ENCODE measurements around the gene AFM.

Gene AFM, protein sequence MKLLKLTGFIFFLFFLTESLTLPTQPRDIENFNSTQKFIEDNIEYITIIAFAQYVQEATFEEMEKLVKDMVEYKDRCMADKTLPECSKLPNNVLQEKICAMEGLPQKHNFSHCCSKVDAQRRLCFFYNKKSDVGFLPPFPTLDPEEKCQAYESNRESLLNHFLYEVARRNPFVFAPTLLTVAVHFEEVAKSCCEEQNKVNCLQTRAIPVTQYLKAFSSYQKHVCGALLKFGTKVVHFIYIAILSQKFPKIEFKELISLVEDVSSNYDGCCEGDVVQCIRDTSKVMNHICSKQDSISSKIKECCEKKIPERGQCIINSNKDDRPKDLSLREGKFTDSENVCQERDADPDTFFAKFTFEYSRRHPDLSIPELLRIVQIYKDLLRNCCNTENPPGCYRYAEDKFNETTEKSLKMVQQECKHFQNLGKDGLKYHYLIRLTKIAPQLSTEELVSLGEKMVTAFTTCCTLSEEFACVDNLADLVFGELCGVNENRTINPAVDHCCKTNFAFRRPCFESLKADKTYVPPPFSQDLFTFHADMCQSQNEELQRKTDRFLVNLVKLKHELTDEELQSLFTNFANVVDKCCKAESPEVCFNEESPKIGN

DNA sequence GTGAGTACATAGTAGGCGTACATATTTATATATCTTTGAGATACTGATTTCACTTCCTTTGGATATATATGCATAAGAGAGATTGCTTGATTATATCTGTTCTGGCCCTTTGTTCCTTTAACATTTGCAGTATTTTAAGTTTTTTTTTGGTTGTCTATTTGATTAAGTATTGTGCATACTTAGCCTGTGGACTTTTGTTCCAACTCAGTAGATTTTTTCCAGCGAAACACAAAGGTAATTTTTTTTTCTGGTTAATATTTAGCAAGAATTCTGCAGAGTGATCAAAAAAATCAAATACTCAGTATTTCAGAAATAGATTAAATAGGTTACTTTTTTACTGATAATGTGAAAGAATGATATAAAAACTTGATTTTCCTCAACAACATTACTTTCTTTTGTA, at the start of gene AFM:
AFM (plus strand) TSS at position 388 of the 400 bp plus-strand sequence. CDS start 31 bp downstream, outside the sequence.
- DNase-seq, result no peak

DNA sequence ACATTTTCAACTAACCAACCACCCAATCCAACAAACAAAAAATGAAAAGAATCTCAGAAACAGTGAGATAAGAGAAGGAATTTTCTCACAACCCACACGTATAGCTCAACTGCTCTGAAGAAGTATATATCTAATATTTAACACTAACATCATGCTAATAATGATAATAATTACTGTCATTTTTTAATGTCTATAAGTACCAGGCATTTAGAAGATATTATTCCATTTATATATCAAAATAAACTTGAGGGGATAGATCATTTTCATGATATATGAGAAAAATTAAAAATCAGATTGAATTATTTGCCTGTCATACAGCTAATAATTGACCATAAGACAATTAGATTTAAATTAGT, 49.8 kb upstream of the AFM start:
- no peak for DNase-seq

DNA sequence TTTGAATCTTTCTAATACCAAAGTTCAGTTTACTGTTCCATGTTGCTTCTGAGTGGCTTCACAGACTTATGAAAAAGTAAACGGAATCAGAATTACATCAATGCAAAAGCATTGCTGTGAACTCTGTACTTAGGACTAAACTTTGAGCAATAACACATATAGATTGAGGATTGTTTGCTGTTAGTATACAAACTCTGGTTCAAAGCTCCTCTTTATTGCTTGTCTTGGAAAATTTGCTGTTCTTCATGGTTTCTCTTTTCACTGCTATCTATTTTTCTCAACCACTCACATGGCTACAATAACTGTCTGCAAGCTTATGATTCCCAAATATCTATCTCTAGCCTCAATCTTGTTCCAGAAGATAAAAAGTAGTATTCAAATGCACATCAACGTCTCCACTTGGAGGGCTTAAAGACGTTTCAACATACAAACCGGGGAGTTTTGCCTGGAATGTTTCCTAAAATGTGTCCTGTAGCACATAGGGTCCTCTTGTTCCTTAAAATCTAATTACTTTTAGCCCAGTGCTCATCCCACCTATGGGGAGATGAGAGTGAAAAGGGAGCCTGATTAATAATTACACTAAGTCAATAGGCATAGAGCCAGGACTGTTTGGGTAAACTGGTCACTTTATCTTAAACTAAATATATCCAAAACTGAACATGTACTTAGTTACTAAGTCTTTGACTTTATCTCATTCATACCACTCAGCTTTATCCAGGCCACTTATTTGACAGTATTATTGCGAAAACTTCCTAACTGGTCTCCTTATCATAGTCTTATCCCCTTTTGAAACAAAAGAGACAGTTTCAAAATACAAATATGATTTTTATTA, 49.2 kb upstream of the AFM start:
- no peak for DNase-seq

DNA sequence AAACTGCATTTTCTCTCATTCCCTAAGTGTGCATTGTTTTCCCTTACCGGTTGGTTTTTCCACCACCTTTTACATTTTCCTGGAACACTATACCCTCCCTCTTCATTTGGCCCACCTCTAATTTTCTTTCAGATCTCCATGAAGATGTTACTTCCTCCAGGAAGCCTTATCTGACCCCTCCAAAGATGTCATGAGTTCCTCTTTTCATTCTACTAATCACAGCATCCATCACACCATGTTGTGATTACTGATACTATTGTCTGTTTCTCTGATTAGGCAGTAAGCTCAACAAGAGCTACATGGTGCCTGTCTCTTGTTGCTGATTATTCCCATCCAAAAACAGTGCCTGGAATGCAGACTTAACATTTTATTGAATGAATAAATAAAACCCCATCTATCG, 48.4 kb upstream of the AFM start:
- DNase-seq, result no peak

DNA sequence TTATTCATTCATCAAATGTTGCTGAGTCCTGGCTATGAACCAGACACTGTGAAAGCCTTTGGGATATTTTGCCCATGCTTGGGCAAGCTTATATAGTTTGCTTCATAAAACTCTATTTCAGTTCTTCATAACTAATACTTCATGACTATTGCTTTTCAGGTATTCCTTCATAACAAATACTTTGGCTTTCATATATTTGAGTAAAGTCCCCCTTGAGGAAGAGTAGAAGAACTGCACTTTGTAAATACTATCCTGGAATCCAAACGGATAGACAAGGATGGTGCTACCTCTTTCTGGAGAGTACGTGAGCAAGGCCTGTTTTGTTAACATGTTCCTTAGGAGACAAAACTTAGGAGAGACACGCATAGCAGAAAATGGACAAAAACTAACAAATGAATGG, 47.2 kb upstream of the AFM start:
- no peak for DNase-seq

DNA sequence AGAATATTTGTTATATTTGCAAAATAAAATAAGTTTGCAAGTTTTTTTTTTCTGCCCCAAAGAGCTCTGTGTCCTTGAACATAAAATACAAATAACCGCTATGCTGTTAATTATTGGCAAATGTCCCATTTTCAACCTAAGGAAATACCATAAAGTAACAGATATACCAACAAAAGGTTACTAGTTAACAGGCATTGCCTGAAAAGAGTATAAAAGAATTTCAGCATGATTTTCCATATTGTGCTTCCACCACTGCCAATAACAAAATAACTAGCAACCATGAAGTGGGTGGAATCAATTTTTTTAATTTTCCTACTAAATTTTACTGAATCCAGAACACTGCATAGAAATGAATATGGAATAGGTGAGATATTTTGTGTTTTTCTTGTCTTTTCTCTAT, 45.6 kb upstream of the AFM start, which contains the start of gene AFP:
AFP (plus strand) TSS at position 238 of the 400 bp plus-strand sequence; CDS start at position 280, 42 bp downstream.
- DNase-seq, result no peak

DNA sequence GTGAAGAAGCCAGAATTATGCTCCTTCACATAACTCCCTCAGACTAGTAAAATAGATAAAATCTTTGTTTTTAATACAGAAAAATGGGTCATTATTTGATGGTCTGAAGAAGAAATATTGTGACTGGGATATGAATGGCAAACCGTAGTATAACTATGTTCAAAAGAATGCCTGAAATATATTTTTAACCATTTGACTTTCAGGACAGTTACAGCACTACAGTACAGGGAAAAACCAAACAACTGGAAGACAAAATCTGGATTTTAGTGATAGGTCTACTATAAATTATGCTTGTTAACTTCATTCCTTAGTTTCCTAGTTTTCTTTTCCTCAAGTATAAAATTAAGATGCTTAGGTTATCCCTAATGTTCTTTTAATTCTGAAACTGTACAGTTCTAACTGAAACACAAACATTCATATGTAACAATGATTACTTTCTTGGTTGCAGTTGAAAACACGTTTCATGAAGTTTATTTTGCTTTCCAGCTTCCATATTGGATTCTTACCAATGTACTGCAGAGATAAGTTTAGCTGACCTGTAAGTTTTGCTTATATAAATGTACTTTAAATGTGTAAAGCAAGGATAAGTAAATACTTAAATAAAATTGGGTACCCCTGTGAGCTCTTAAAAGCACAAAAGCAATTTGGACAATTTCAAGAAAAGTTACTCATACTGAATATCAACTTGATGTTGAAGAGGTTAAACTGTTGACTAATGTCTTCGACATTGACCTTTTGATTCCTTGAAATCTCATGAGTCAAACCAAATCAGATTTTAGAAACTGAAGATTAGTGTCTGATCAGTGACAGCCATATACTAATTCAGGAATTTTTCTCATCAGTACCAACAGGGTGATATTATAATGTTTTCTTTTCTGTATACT, 44.6 kb upstream of the AFM start:
- no peak for DNase-seq

DNA sequence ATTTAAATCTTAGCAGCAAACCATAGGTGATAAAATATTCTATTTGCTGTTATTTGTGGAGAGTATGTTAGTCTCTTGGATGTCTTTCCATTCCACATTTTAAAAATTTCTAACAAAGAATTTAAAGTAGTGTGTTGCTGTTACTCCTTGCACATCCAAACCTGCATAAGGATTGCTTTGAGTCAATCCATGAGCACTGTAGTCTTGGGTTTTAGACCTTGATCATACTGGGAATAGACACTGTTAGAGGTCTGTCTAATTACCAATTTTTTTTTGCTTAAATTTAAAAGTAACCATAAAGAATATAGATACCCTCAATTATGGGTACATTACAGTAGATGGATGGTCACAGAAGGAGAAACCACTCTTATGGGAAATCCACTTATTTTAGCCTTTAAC, 44.0 kb upstream of the AFM start:
- DNase-seq, result no peak

DNA sequence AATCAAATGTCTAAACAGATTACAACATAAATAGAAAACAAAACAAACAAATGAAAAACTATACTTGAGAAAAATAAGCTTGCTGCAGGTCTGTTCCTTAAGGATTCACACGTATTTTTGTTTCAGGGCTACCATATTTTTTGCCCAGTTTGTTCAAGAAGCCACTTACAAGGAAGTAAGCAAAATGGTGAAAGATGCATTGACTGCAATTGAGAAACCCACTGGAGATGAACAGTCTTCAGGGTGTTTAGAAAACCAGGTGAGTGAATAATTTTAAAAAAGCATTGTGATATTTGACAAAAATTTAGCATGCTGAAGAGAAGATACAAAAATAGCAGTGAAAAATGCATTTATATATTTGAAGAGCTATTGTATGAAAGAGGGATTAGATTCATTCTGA, 43.5 kb upstream of the AFM start:
- no peak for DNase-seq

DNA sequence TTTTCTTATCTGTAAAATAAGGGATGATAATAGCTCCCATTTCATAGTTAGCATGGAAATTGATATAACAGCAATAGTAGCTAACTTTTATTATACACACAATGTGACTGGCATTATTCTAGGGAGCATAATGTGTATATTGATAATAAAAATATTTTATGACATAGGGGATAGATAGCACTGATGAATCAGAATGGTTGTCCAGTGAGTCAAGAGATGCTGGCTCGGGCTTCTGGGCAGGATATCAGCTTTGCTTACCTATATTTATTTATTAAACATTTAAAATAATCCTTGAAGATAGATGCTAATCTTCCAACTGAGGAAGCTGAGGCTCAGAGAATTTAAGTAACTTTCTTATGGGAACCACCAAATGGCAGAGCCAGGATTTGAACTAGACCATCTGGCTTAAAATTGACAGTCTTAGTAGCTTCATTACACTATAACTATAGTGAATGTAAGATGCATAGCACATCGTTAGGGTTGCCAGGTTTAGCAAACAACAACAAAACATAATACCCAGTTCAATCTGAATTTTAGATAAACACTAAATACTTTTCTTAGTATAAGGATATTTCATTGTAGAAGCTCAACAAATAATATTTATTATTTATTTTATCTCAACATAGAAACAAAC, 42.8 kb upstream of the AFM start:
- DNase-seq, result no peak

DNA sequence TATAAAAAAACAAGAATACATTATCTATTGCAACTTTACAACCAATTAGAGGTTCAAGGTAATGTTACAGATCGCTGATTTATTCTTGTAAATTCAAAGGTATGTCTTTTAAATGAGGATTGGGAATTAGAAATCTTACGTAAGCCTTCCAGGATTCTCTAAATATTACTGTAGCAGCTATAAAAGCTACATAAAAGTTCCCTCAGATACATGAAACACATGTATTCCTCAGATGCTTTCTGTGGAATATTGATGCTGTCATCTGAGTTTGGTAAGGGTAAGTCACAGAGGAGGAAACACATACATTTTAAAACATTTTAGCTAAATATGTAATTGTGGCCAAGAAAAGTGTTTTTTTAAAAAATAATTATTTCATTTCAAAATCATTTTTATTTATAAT, 42.1 kb upstream of the AFM start:
- no peak for DNase-seq

DNA sequence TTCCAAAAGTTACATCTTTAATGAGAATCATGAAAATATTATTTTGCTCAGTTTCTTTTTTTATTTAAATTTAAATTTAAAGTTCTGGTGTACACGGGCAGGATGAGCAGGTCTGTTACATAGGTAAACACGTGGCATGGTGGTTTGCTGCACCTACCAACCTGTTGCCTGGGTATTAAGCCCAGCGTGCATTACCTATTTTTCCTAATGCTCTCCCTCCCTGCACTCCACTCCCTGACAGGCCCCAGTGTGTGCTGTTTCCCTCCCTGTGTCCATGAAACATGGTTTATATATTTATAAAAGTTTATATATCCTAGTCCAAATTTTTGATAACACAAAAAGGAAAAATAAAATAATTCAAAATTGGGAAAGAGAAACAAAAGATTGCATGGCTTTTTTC, 41.6 kb upstream of the AFM start:
- DNase-seq, result no peak

DNA sequence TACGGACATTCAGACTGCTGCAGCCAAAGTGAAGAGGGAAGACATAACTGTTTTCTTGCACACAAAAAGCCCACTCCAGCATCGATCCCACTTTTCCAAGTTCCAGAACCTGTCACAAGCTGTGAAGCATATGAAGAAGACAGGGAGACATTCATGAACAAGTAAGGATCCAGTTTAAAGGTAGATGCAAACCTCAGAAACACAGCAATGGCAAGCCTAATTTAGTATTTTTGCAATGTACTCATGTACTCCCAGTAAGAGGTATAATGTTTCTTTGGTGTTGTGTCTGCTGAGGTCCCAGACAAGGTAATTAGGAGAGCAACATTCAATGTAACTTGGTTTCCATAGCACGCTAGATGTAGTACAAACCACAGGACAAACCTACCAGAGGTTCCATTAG, 40.9 kb upstream of the AFM start:
- DNase-seq, result no peak

DNA sequence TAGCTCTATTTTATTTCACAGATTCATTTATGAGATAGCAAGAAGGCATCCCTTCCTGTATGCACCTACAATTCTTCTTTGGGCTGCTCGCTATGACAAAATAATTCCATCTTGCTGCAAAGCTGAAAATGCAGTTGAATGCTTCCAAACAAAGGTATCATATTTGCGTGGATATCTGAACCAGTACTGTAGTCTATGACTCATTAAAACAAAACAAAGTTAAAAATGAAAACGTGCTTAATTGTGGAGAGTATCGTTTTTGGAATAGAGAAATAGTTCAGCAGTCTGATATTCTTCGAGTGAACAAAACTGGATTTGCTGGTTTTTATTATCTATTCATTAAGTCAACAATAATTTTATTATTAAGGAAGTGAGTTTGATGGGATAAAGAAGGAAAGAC, 39.3 kb upstream of the AFM start:
- no peak for DNase-seq

DNA sequence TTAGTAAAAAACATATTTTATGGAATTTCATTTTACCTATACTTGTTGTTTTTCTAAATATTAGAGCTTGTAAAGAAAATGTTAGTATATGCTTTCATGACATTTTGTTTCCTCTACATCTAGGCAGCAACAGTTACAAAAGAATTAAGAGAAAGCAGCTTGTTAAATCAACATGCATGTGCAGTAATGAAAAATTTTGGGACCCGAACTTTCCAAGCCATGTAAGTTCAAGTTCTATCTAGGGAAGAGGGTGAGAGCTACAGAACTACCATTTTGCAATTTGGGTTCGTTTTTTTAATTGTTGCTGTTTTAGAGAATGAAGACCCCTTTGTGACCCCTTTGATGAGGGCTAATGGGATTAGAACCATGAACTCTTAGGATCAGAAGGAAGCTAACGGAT, 38.3 kb upstream of the AFM start:
- no peak for DNase-seq

DNA sequence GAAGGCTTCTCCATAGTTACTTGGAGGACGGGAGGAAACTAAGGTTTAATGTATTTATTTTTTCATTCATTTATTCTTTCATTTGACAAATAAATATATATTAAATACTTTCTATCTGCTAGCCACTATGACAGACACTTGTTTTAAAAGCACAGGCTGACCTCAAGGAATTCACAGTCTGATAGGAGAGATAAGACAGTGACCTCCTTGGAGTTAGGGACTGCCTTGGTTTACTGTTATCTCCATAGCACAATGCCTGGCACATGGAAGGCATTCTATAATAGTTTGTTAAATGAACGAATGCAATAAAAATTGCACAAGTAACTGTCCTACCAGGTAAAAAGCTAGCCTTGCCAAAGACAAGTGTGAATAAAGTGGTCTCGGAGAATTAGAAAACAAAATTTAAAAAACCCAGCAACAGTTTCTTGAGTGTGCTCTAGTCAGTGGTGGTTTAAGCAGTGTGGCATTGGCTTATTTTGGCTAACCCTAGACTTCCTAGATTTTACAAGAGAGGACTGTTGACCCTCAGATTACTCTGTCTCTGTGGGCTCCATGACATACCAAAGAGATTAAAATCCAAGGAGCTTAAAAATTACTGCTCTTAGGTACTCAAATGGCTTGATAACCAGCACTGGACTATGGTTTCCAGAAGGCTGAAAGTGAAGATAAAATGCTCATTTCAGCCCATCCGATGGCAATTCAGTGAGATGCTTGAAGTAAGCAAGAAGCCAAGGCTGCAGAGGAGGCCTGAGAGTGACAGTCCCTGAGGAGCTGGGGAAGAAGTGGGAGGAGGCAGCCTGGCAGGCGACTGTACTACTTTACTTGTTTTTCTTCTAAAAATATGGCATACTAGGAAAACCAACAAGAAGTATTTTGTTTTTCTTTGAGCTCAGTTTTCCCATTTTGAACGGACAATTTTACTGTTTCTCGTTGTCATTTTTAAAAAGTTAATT, 35.9 kb upstream of the AFM start:
- no peak for DNase-seq

DNA sequence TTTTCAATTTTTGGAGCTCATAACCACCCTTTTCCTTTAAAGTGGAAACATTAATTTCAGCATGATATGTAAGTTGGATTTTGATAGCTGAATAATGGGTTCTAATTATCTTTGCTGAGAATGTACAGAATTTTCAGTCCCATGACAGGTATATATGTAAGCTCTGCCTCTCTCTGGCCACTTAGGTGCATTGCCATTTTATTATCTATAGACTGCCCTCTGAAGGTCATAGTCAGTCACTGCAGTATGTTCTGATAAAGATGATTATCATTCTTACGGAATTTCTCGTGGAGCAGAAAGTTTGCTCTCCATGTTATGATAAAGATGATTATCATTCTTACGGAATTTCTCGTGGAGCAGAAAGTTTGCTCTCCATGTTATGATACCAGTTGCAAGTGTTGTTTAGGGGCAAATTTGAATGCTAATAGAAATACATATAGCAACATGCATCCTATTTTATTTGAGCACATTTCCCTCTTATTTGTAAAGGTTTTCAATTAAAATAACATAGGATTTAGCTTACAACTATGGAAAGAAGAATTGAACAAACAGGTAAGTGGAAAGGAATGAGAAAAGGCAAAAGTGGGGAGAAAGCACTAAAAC, 35.1 kb upstream of the AFM start:
- peak; percentile 62 for DNase-seq

DNA sequence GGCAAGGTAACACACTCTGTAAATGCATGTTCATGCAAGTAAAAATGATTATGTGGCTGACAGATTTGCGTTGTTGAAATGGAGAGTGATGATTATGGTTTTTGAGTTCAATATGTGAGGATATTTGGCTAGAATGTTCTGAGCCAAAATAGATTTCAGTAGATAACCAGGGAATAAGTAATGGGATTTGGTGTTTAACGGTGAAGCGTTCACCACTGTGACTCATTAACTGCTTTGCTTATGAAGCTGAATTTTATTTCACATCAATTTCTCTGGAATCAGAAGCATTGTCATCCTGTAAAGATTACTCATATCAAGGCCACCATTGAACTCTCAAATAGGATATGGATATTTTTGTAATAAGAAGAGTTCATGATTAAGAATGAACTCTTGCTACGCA, 33.9 kb upstream of the AFM start:
- DNase-seq, result no peak

DNA sequence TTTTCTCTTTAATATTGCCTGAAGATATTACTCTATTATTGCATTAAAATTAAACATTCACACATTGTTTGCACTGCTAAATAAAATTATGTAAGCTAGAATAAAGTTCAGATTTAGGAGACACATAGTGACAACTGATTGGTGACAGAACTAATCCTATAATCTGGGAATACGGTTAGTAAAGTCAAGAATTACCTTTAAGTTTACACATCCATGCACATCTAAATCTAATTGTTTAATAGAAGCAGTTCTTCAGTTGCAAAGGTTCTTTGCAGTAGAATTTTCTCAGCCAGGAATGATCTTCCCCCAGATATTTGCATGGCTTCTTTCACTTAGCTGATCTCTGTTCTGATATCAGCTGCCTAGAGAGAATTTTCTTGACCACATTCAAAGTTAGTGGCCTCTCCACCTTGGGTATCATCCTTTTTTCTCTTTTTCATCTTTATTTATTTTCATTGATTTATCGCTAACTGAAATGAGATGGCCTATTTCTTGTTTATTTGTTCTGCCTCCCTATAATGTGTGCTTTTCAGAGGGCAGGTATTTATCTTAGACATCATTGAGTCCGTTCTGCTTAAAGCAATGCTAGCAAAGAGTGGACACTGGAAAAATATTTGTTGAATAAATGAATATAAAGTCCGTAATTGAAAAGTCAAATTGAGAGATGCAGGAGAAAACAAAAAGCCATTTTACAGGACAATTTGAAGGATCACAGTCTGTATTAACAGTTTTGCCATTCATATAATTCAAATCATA, 32.9 kb upstream of the AFM start:
- DNase-seq, result no peak
